ENCODE data around the gene PAQR6. TPM values are rescaled to one million over a fixed set of nuclear protein-coding genes. Genes with fewer than 3 reads are reported as not detected.

PAQR6 gene, protein sequence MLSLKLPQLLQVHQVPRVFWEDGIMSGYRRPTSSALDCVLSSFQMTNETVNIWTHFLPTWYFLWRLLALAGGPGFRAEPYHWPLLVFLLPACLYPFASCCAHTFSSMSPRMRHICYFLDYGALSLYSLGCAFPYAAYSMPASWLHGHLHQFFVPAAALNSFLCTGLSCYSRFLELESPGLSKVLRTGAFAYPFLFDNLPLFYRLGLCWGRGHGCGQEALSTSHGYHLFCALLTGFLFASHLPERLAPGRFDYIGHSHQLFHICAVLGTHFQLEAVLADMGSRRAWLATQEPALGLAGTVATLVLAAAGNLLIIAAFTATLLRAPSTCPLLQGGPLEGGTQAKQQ
- total RNA-seq, result under 1 TPM in 1 of 2 donors, not detected in 1; 0.33 TPM

DNA sequence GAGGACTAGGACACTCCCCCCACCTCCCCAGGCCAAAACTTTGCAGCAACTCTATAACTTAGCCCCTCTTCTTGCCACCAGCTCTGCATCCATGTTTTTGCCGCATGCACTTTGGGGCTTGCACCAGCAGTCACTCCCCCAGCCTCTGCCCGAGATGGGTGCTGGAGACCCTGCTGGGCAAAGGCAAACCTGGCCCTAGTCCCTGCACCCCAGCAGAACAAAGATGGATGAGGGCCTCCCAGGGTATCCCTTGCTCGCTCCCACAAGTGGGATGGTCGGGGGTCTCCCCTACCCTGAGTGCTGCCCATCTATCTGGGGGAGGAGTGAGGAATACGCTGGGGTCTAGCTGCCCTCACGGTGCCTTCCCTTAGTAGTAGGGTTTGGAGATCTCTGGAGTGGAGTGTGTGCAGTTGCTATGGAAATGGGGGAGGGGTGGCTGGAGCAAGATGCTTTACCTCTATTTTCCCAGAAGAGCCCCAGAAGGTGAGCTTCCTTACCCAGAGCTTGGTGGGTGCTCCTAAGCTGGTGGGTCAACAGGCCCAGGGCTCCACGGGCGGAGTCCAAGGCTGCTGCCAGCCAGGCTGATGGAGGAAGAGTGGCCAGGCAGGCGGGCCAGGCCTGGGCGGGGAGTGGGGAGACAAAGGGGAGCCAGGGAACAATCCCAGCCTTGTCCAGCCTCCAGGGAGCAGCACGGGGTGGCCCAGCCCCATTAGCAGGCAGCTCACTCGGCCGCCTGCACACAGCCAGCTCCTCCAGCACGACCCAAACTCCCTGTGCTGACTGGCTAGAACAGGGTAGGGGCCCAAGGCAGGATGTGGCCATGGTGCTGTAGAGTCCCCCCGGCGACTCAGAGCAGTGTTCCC is at the start of gene PAQR6:
PAQR6 (minus strand) TSS at position 597 of the 863 bp plus-strand sequence. CDS start 1,325 bp downstream, outside the sequence.
- 28 to 51% methylated on average over 8 to 15 of the region's 16 CpGs for WGBS, 2 donors
- TF ChIP-seq POLR2A (IDR thresholded peaks at IDR 0.05), result no peak
- TF ChIP-seq, protein P1, sequence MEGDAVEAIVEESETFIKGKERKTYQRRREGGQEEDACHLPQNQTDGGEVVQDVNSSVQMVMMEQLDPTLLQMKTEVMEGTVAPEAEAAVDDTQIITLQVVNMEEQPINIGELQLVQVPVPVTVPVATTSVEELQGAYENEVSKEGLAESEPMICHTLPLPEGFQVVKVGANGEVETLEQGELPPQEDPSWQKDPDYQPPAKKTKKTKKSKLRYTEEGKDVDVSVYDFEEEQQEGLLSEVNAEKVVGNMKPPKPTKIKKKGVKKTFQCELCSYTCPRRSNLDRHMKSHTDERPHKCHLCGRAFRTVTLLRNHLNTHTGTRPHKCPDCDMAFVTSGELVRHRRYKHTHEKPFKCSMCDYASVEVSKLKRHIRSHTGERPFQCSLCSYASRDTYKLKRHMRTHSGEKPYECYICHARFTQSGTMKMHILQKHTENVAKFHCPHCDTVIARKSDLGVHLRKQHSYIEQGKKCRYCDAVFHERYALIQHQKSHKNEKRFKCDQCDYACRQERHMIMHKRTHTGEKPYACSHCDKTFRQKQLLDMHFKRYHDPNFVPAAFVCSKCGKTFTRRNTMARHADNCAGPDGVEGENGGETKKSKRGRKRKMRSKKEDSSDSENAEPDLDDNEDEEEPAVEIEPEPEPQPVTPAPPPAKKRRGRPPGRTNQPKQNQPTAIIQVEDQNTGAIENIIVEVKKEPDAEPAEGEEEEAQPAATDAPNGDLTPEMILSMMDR (IDR thresholded peaks at IDR 0.05), result no peak
- Histone ChIP-seq H3K4me1 (peaks cover 29% of the 10 kb centered on the region), H3K9me3 (no peaks in the 10 kb centered on the region), H3K27me3 (no peaks in the 10 kb centered on the region), H3K4me3 (no peak within 1 kb of the TSS), H3K36me3 (replicated peaks in 1 of 2; ENCODE audit: insufficient read depth in 1 of 2, low read depth in 2 of 2) (peaks cover 7 to 28% of the 10 kb centered on the region in 2 donors), H3K27ac (no peak within 1 kb of the TSS)
- DNase-seq (peak; percentile 31 to 50 (median 37)), ATAC-seq (peak; percentile 41)
- intact Hi-C loops (cut with DNase I), result no loop called here

DNA sequence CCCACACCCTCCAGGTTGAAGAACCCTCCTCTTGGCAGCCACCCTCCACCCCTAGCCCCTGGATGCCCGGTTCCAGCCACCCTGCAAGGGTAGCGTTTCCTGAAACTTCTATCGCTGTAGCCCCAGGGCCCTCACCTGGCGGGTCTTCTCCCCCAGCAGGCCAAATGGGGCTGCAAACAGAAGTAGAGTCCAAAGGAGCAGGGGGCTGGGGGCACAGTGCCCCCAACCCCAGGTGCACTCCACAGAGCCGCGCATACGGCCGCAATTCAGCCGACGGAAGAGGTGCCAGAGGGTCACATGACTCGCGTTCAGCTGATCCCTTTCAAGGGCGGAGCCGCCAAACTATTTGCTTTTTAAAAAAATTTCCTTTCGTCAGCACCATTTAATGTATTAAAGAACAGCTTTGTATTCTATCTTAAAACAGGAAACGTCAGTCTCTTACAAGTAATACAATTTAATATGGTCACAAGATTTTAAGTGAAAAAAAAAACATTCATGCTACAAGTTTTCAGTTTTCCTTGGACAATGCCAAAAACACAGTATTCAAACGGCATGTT is 47.6 kb upstream of the PAQR6 start, which contains the start of gene GLMP:
GLMP (minus strand) TSS at position 289 of the 557 bp plus-strand sequence; CDS start at position 255, 34 bp downstream.
- DNase-seq, result peak; percentile 70 to 83 (median 72)
- WGBS, 2 donors, result 0 to 1% methylated on average over 16 to 17 of the region's 17 CpGs
- H3K4me1 ChIP-seq, result peaks cover 28% of the 10 kb centered on the region

DNA sequence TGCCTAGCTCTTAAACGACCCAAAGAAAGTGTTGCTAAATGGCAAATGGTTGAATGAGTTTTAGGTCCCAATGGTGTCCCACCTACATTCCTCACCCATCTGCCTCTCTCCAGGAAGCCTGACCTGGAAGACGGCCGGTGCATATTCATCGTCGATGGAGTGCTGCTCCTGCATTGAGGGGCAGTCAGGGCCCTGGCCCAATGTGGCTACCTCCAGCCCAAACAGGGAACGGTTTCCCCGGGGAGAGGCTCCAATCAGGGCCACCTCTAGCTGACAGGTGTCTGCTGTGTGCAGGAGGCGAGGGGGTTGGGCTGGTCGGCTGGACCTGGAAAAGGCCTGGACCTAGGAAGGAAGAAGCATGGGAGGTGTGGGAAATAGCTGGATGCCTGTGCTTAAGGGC is 46.0 kb upstream of the PAQR6 start:
- no peak for ATAC-seq
- H3K9me3 ChIP-seq, result no peaks in the 10 kb centered on the region
- peaks cover 28% of the 10 kb centered on the region for H3K4me1 ChIP-seq
- intact Hi-C loops (cut with DNase I), result no loop called here
- H3K27me3 ChIP-seq, result no peaks in the 10 kb centered on the region
- TF ChIP-seq, protein P1 (IDR thresholded peaks at IDR 0.05), result no peak
- no peak overlapping the region for H3K4me3 ChIP-seq
- no peak for DNase-seq
- 67 to 90% methylated on average over 3 to 9 of the region's 9 CpGs for WGBS, 2 donors
- H3K36me3 ChIP-seq (replicated peaks in 1 of 2; ENCODE audit: insufficient read depth in 1 of 2, low read depth in 2 of 2), result no peaks in the 10 kb centered on the region
- no peak overlapping the region for H3K27ac ChIP-seq

More for the DNA sequence above, 47.6 kb upstream of the PAQR6 start, which contains the start of gene GLMP:
- Histone ChIP-seq H3K27ac (peak within 1 kb of the TSS in 3 of 4 donors; percentile 35 to 52 (median 36)), H3K9me3 (no peaks in the 10 kb centered on the region), H3K4me3 (peak within 1 kb of the TSS; percentile 65 to 76), H3K27me3 (no peaks in the 10 kb centered on the region), H3K36me3 (replicated peaks in 1 of 2; ENCODE audit: insufficient read depth in 1 of 2, low read depth in 2 of 2) (no peaks in the 10 kb centered on the region)
- intact Hi-C loops (cut with DNase I), result no loop called here
- ATAC-seq, result peak; percentile 66
- peak in 2 of 3 donors; percentile 30 to 41 for TF ChIP-seq POLR2A (IDR thresholded peaks at IDR 0.05)
- TF ChIP-seq, protein P1 (IDR thresholded peaks at IDR 0.05), result no peak

DNA sequence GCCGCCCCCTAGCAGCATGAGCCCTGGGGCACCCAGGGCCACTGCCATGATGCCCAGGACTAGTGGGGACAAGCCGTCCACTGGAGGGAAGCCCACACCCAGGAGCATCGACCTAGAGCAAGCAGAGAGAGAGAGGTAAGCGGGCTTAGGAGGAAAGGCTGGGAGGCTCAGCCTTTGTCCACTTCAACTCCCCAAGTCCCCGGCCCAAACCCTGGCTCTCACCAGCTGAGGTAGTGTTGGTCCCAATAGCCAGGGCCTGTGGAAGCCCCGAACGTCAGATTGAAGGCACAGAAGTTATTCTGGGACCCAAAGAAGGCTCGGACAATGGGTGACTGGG is 45.2 kb upstream of the PAQR6 start:
- peaks cover 28% of the 10 kb centered on the region for H3K4me1 ChIP-seq
- H3K27me3 ChIP-seq, result no peaks in the 10 kb centered on the region
- ATAC-seq (no peak), DNase-seq (no peak)
- H3K36me3 ChIP-seq (replicated peaks in 1 of 2; ENCODE audit: insufficient read depth in 1 of 2, low read depth in 2 of 2), result no peaks in the 10 kb centered on the region
- WGBS, 2 donors, result 84 to 93% methylated on average over 7 to 8 of the region's 8 CpGs
- H3K4me3 ChIP-seq, result no peak overlapping the region
- no peak overlapping the region for H3K27ac ChIP-seq
- no peak for TF ChIP-seq POLR2A (IDR thresholded peaks at IDR 0.05)
- TF ChIP-seq, protein P1 (IDR thresholded peaks at IDR 0.05), result no peak
- no peaks in the 10 kb centered on the region for H3K9me3 ChIP-seq
- intact Hi-C loops (cut with DNase I), result no loop called here
